NCI-H146 treated with DMSO at 0.1 percent for 48 hours (cell line): Measurements from ENCODE around the gene ATG4D.
A peak's percentile ranks its signal among the peaks of the same experiment; 100 is the strongest.

Experiments
- DNase-seq: peaks from one replicate; lab custom pipeline; 2025; ENCODE audit not compliant: unreplicated experiment; lab: John Stamatoyannopoulos, UW

Gene ATG4D

GRCh38 chr19:10543420-10544241 lies at the start of gene ATG4D:
ATG4D (plus strand) TSS chr19:10543904; CDS start chr19:10544091, 187 bp downstream.
- DNase-seq, result peak; percentile 81

GRCh38 chr19:10497371-10497770 lies 46.3 kb upstream of the ATG4D start:
- DNase-seq, result no peak

- no peak for DNase-seq
Measured at GRCh38 chr19:10499550-10500246, 44.0 kb upstream of the ATG4D start.

- DNase-seq, result no peak
Measured at GRCh38 chr19:10500247-10500592, 43.5 kb upstream of the ATG4D start.

GRCh38 chr19:10501971-10502523 lies 41.7 kb upstream of the ATG4D start:
- DNase-seq, result no peak

GRCh38 chr19:10502524-10503001 lies 41.1 kb upstream of the ATG4D start:
- DNase-seq, result peak; percentile 87

- DNase-seq, result no peak
Measured at GRCh38 chr19:10503002-10503789, 40.5 kb upstream of the ATG4D start, which contains the start of gene KEAP1. KEAP1 (minus strand) TSS chr19:10503356; CDS start chr19:10500033, 3,323 bp downstream.

GRCh38 chr19:10505583-10506229 lies 38.0 kb upstream of the ATG4D start:
- no peak for DNase-seq

GRCh38 chr19:10508036-10508435 lies 35.7 kb upstream of the ATG4D start:
- no peak for DNase-seq

- DNase-seq, result no peak
Measured at GRCh38 chr19:10508707-10509106, 35.0 kb upstream of the ATG4D start.

- no peak for DNase-seq
Measured at GRCh38 chr19:10510301-10510802, 33.4 kb upstream of the ATG4D start.

GRCh38 chr19:10513223-10513622 lies 30.5 kb upstream of the ATG4D start:
- DNase-seq, result no peak

GRCh38 chr19:10514211-10515145 lies 29.2 kb upstream of the ATG4D start:
- DNase-seq, result no peak

- DNase-seq, result no peak
Measured at GRCh38 chr19:10516064-10516385, 27.7 kb upstream of the ATG4D start.

- no peak for DNase-seq
Measured at GRCh38 chr19:10516671-10517286, 26.9 kb upstream of the ATG4D start.

- peak; percentile 19 for DNase-seq
Measured at GRCh38 chr19:10517361-10517759, 26.3 kb upstream of the ATG4D start, which contains the start of gene S1PR5. S1PR5 (minus strand) TSS chr19:10517447; CDS start chr19:10515011, 2,436 bp downstream.

- DNase-seq, result peak; percentile 18
Measured at GRCh38 chr19:10517760-10518443, 25.8 kb upstream of the ATG4D start.
